ENCODE measurements around the gene LPCAT4.
"Not testable (repeated sequence)": the region's sequence is repeated elsewhere in the genome, so short reads cannot be mapped to it uniquely, and the experiment has no call there.

LPCAT4 gene

DNA sequence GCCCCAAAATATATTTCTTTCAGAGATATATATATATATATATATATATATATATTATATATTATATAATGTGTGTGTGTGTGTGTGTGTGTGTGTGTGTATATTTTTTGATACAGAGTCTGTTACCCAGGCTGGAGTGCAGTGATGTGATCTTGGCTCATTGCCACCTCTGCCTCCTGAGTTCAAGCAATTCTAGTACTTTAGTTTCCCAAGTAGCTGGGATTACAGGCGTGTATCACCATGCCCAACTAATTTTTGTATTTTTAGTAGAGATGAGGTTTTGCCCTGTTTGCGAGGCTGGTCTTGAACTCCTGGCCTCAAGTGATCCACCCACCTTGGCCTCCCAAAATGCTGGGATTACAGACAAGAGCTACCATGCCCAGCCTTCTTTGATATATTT, 8.5 kb upstream of the LPCAT4 start:
- H3K4me2 ChIP-seq (ENCODE audit: low read length); H3K4me1 ChIP-seq (ENCODE audit: control insufficient read depth, insufficient read depth, low read length); H3K36me3 ChIP-seq (ENCODE audit: insufficient read depth, low read length); H3K9me3 ChIP-seq (replicated peaks; ENCODE audit: low read length); H3K9ac ChIP-seq (ENCODE audit: low read depth, low read length); H3K27me3 ChIP-seq (ENCODE audit: control insufficient read depth, insufficient read depth, low read length); H3K4me3 ChIP-seq (ENCODE audit: low read length): not testable (repeated sequence)

DNA sequence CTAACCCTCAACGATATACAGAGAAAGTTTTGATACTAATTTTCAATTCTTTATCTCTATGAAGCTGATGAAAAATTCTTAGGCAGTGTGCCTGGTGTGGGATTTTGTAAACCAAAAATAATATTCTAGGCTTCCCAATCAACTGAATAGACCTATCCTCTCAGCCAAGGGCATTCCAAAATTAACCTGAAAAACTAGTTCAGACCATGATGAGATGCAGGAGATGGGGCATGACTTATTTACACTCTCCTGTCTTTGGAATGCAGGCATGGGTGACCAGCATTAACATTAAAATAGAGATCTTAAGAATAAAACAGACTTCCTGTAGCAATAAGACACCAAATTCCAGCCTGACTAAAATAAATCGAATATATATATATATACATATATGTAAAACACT, 7.8 kb upstream of the LPCAT4 start:
- Histone ChIP-seq H3K4me1 (ENCODE audit: control insufficient read depth, insufficient read depth, low read length) (no peaks in the 10 kb centered on the region), H3K4me2 (ENCODE audit: low read length) (no peak overlapping the region)

DNA sequence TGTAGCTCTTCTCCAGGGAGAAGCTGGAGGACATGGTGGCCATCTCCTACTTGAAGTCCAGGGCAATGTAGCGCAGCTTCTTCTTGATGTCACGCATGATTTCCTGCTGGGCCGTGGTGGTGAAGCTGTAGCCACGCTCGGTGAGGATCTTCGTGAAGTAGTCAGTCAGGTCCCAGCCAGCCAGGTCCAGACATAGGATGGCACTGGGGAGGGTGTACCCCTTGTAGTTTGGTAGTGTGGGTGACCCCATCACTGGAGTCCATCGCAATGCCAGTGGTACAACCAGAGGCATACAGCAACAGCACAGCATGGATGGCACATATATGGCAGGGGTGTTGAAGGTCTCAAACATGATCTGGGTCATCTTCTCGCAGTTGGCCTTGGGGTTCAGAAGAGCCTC, 7.0 kb upstream of the LPCAT4 start:
- no peaks in the 10 kb centered on the region for H3K36me3 ChIP-seq (ENCODE audit: insufficient read depth, low read length)
- no peak overlapping the region for H3K4me3 ChIP-seq (ENCODE audit: low read length)
- no peaks in the 10 kb centered on the region for H3K4me1 ChIP-seq (ENCODE audit: control insufficient read depth, insufficient read depth, low read length)
- no peaks in the 10 kb centered on the region for H3K27me3 ChIP-seq (ENCODE audit: control insufficient read depth, insufficient read depth, low read length)
- no peak overlapping the region for H3K4me2 ChIP-seq (ENCODE audit: low read length)
- no peaks in the 10 kb centered on the region for H3K9me3 ChIP-seq (replicated peaks; ENCODE audit: low read length)
- no peak overlapping the region for H3K9ac ChIP-seq (ENCODE audit: low read depth, low read length)

More for the DNA sequence above, 7.8 kb upstream of the LPCAT4 start:
- Histone ChIP-seq H3K4me3 (ENCODE audit: low read length) (no peak overlapping the region), H3K36me3 (ENCODE audit: insufficient read depth, low read length) (no peaks in the 10 kb centered on the region), H3K27me3 (ENCODE audit: control insufficient read depth, insufficient read depth, low read length) (no peaks in the 10 kb centered on the region), H3K9ac (ENCODE audit: low read depth, low read length) (no peak overlapping the region), H3K9me3 (replicated peaks; ENCODE audit: low read length) (no peaks in the 10 kb centered on the region)

DNA sequence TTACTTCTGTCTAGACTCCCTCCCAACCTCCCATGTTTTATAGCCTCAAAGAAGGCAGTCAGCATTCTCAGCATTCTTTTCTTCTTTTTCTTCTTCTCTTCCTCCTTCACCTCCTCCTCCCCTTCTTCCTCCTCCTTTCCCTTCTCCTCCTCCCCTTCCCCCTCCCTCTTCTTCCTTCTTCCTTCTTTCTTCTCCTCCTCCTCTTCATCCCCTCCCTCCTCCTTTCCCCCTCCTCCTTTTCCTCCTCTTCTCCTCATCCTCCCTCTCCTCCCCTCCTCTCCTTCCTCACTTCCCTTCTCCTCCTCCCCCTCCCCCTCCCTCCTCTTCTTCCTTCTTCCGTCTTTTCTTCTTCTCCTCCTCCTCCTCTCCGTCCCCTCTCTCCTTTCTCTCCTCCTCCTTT, 3.6 kb upstream of the LPCAT4 start:
- no peak overlapping the region for H3K9ac ChIP-seq (ENCODE audit: low read depth, low read length)
- H3K4me2 ChIP-seq (ENCODE audit: low read length): no peak overlapping the region
- H3K9me3 ChIP-seq (replicated peaks; ENCODE audit: low read length): no peaks in the 10 kb centered on the region
- peaks cover 14% of the 10 kb centered on the region for H3K4me1 ChIP-seq (ENCODE audit: control insufficient read depth, insufficient read depth, low read length)
- H3K27me3 ChIP-seq (ENCODE audit: control insufficient read depth, insufficient read depth, low read length): no peaks in the 10 kb centered on the region
- no peak overlapping the region for H3K4me3 ChIP-seq (ENCODE audit: low read length)
- H3K36me3 ChIP-seq (ENCODE audit: insufficient read depth, low read length): no peaks in the 10 kb centered on the region

DNA sequence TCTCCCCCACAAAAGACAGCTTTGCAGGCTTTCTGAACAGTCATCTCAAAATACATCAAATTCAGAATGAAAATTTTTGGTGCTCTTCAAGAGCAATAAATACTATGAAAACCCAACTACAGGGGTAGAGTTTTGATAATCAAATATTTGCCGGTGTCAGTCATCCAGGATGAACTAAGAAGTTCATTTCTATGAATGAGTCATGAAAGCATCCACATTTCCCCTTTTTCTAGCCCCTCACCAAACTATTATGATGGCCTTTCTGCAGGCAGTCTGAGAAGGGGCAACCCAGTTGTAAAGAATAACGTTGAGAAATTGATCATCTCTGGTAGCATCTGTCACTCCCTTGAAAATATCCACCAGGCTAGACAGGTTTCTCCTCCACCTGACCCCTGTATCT, 3.1 kb upstream of the LPCAT4 start:
- Histone ChIP-seq H3K4me1 (ENCODE audit: control insufficient read depth, insufficient read depth, low read length) (peaks cover 19% of the 10 kb centered on the region), H3K9me3 (replicated peaks; ENCODE audit: low read length) (no peaks in the 10 kb centered on the region), H3K4me2 (ENCODE audit: low read length) (no peak overlapping the region), H3K4me3 (ENCODE audit: low read length) (no peak overlapping the region), H3K36me3 (ENCODE audit: insufficient read depth, low read length) (peaks cover under 1% of the 10 kb centered on the region), H3K9ac (ENCODE audit: low read depth, low read length) (no peak overlapping the region), H3K27me3 (ENCODE audit: control insufficient read depth, insufficient read depth, low read length) (no peaks in the 10 kb centered on the region)

DNA sequence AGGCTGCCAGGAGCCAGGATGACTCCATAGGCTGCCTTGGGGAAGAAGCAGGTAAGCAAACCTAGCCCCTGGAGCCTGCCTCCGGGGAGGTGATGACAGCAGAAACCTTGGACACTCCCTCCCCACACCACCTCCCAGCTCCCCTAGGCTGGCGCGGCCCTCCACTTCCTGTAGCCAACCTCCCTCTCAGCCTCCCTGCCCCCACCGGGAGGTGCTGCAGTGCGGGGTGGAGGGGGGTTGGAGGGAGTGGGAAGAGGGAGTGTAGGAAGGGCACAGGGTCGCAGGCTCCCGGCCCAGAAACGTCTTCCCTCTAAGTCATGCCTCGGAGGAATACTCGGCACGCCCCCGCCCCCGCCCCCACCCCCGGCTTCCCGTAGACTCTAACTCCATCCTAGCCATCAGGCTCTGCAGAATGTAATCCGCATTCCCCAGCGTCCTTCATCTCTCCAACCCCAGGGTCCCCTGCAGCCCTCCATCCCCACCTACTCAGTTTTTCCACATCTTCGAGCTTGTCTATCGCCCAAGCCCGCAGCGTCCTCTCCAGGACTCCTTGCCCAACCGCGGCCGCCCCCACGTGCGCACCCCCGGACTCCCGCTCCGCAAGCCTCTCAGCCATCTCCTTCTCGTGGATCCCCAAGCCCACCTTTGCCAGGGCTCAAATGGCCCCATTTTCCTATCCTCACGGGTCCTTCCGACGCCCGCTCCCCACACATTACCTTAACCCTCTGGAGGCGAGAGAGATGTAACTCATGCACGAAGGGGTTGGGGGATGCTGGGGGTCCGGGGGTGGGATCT, 528 bp downstream of the LPCAT4 start:
- no peaks in the 10 kb centered on the region for H3K9me3 ChIP-seq (replicated peaks; ENCODE audit: low read length)
- no peaks in the 10 kb centered on the region for H3K27me3 ChIP-seq (ENCODE audit: control insufficient read depth, insufficient read depth, low read length)
- H3K36me3 ChIP-seq (ENCODE audit: insufficient read depth, low read length): peaks cover 24% of the 10 kb centered on the region
- H3K4me3 ChIP-seq (ENCODE audit: low read length): peak overlapping the region; percentile 89
- peaks cover 20% of the 10 kb centered on the region for H3K4me1 ChIP-seq (ENCODE audit: control insufficient read depth, insufficient read depth, low read length)
- peak overlapping the region; percentile 76 for H3K4me2 ChIP-seq (ENCODE audit: low read length)
- H3K9ac ChIP-seq (ENCODE audit: low read depth, low read length): peak overlapping the region; percentile 75

DNA sequence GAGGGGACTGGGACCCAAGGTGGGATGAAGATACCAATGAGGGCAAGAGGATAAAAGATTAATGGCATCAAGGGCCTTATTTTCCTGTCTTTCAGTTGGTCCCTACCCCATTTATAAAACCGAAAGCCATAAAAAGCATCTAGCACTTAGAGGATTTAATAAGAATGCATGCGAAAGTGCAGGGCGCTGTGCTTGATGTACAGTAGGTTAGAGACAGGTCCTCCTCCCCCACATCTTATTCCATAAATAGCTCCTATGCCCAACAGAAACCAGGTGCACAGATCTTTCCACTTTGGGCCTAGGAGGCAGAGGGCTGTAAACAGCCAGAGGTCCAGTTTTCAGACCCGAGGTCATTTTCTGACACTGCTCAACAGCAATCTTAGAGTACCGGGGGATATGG, 1.2 kb downstream of the LPCAT4 start:
- peaks cover 28% of the 10 kb centered on the region for H3K36me3 ChIP-seq (ENCODE audit: insufficient read depth, low read length)
- peaks cover 20% of the 10 kb centered on the region for H3K4me1 ChIP-seq (ENCODE audit: control insufficient read depth, insufficient read depth, low read length)
- no peaks in the 10 kb centered on the region for H3K27me3 ChIP-seq (ENCODE audit: control insufficient read depth, insufficient read depth, low read length)
- H3K4me2 ChIP-seq (ENCODE audit: low read length): peak overlapping the region; percentile 76
- no peaks in the 10 kb centered on the region for H3K9me3 ChIP-seq (replicated peaks; ENCODE audit: low read length)
- peak overlapping the region; percentile 89 for H3K4me3 ChIP-seq (ENCODE audit: low read length)
- H3K9ac ChIP-seq (ENCODE audit: low read depth, low read length): peak overlapping the region; percentile 75

DNA sequence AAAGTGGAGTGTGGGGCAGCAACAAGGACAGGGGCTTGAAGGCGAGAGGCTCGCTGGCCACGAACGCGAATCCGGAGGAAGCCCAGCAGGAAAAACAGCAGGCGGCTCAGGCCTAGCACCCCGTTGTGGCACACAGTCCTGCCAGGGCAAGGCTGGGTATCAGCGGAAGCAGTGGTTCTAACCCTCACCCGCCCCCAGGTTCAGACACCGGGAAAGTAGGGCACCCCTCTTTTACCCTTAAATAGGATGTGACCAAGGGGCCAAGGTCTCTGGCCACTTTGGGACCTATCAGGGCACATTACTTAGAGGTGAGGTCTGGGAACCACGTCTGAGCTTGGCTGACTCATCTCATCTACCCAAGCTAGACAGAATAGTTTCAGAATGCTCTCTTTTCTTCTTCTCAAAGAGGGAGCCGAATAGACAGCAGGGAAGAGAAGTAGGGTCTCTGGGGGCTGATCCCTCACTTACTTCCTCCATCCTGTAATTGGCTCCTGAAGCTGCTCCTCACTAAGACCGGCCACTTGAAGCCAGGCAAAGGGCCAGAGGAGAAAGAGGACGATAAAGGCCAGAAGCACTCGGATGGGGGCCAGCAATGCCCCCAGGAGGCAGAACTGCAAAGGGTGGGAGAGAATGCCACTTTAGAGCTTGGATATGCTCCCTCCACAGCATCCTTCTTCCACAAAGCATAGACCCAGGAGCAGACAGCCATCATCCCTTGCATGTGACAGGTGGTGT, 1.7 kb downstream of the LPCAT4 start:
- peaks cover 20% of the 10 kb centered on the region for H3K4me1 ChIP-seq (ENCODE audit: control insufficient read depth, insufficient read depth, low read length)
- no peaks in the 10 kb centered on the region for H3K27me3 ChIP-seq (ENCODE audit: control insufficient read depth, insufficient read depth, low read length)
- peak overlapping the region; percentile 89 for H3K4me3 ChIP-seq (ENCODE audit: low read length)
- H3K9me3 ChIP-seq (replicated peaks; ENCODE audit: low read length): no peaks in the 10 kb centered on the region
- peak overlapping the region; percentile 11 for H3K9ac ChIP-seq (ENCODE audit: low read depth, low read length)
- peak overlapping the region; percentile 76 for H3K4me2 ChIP-seq (ENCODE audit: low read length)
- peaks cover 30% of the 10 kb centered on the region for H3K36me3 ChIP-seq (ENCODE audit: insufficient read depth, low read length)

DNA sequence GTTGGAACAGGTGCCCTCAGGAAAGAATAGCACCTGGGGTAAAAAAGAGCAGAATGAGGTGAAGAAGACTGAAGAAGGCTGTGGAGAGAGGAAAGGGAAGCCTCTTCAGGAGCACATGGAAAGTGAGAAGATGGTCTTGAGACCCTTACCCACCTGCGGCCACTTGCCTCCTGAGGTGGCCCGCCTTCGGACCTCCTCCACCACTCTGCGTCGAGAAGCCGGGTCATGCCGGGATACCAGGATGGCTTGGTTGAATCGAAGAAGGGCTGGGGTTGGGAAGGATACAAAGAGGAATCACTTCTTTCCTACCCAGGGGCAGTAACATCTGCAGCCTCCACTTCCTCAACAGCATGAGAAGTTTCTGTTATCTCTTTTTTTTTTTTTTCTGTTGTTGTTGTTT, 3.0 kb downstream of the LPCAT4 start:
- no peak overlapping the region for H3K9ac ChIP-seq (ENCODE audit: low read depth, low read length)
- H3K9me3 ChIP-seq (replicated peaks; ENCODE audit: low read length): no peaks in the 10 kb centered on the region
- peaks cover 25% of the 10 kb centered on the region for H3K4me1 ChIP-seq (ENCODE audit: control insufficient read depth, insufficient read depth, low read length)
- H3K36me3 ChIP-seq (ENCODE audit: insufficient read depth, low read length): peaks cover 32% of the 10 kb centered on the region
- H3K27me3 ChIP-seq (ENCODE audit: control insufficient read depth, insufficient read depth, low read length): no peaks in the 10 kb centered on the region
- no peak overlapping the region for H3K4me3 ChIP-seq (ENCODE audit: low read length)
- no peak overlapping the region for H3K4me2 ChIP-seq (ENCODE audit: low read length)

DNA sequence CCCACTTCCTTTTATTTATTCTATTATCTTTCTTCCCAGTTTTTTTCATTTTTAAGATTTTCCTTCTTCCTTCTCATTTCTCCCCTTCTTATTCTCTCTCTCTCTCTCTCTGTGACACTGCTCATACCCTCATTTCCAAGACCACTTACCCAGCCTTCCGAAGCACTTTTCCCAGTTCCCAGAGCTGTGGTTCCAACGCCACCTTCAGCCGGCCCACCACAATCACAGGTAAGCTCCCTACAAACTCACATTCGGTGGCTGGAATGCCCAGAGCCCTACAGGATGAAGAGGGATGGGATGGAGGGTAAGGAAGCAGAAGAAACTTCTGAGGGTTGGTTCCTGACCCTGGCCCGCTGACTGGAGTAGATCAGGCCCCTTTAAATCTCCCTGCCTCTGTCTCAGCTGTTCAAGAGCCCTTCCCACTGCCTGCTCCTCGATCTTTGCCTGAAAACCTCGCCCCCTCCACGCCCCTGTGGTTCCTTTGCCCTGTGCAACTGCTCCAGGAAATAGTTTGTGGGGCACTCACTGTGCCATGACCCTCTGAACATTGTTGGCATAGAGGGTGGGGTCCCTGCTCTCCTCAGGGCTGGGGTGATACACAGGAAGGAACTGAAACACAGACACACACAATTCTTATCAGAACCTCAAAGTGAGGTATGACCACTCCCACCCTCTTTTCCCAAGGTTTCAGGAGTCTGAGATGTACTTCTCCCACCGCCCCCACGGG, 4.8 kb downstream of the LPCAT4 start:
- H3K4me1 ChIP-seq (ENCODE audit: control insufficient read depth, insufficient read depth, low read length): peaks cover 17% of the 10 kb centered on the region
- no peaks in the 10 kb centered on the region for H3K9me3 ChIP-seq (replicated peaks; ENCODE audit: low read length)
- H3K4me2 ChIP-seq (ENCODE audit: low read length): no peak overlapping the region
- peaks cover 45% of the 10 kb centered on the region for H3K36me3 ChIP-seq (ENCODE audit: insufficient read depth, low read length)
- no peaks in the 10 kb centered on the region for H3K27me3 ChIP-seq (ENCODE audit: control insufficient read depth, insufficient read depth, low read length)
- H3K9ac ChIP-seq (ENCODE audit: low read depth, low read length): no peak overlapping the region
- H3K4me3 ChIP-seq (ENCODE audit: low read length): no peak overlapping the region

DNA sequence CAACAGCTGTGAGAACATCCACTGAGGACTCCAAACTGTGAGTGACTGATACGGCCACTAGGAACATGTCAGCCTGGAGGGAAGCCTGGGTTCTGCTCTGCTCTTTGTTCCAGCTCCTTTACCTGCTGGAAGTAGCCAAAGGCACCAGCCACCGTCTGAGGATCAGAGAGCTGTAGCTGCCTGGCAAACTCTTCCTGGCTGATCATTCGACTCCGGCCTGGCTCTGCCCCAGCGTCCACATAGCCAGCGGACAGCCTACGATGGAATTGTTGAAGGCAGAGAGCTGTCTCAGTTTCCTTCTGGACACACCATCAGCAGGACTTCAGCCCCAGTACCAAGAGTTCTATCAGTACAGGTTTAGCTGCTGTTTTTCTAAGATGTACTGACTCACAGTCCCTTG, 5.7 kb downstream of the LPCAT4 start:
- H3K27me3 ChIP-seq (ENCODE audit: control insufficient read depth, insufficient read depth, low read length): no peaks in the 10 kb centered on the region
- peaks cover 17% of the 10 kb centered on the region for H3K4me1 ChIP-seq (ENCODE audit: control insufficient read depth, insufficient read depth, low read length)
- no peak overlapping the region for H3K9ac ChIP-seq (ENCODE audit: low read depth, low read length)
- H3K4me2 ChIP-seq (ENCODE audit: low read length): no peak overlapping the region
- no peaks in the 10 kb centered on the region for H3K9me3 ChIP-seq (replicated peaks; ENCODE audit: low read length)
- peaks cover 50% of the 10 kb centered on the region for H3K36me3 ChIP-seq (ENCODE audit: insufficient read depth, low read length)
- H3K4me3 ChIP-seq (ENCODE audit: low read length): no peak overlapping the region
